ENCODE measurements around the gene SF3B4. TPM values are rescaled to one million over a fixed set of nuclear protein-coding genes. Genes with fewer than 3 reads are reported as not detected.

The SF3B4 gene
- total RNA-seq, 1 donor from 2014 or later = 8.7 TPM

- DNase-seq (ENCODE audit: low read depth in 2 of 2) = no peak
Measured at GRCh38 chr1:149933208-149933607, 5.6 kb upstream of the SF3B4 start.

GRCh38 chr1:149932474-149932873 is 4.9 kb upstream of the SF3B4 start:
- DNase-seq (ENCODE audit: low read depth in 2 of 2) = no peak

GRCh38 chr1:149931212-149931790 is 3.7 kb upstream of the SF3B4 start:
- peak in 1 of 2 donors; percentile 33 for DNase-seq (ENCODE audit: low read depth in 2 of 2)

GRCh38 chr1:149929856-149930255 is 2.3 kb upstream of the SF3B4 start:
- no peak for DNase-seq (ENCODE audit: low read depth in 2 of 2)

GRCh38 chr1:149928401-149928724 is 760 bp upstream of the SF3B4 start:
- DNase-seq (ENCODE audit: low read depth in 2 of 2) = no peak

GRCh38 chr1:149927056-149927562 is 494 bp downstream of the SF3B4 start:
- peak in 1 of 2 donors; percentile 19 for DNase-seq (ENCODE audit: low read depth in 2 of 2)

- DNase-seq (ENCODE audit: low read depth in 2 of 2) = no peak
Measured at GRCh38 chr1:149926296-149926695, 1.3 kb downstream of the SF3B4 start.

- no peak for DNase-seq (ENCODE audit: low read depth in 2 of 2)
Measured at GRCh38 chr1:149925751-149926150, 1.9 kb downstream of the SF3B4 start.

GRCh38 chr1:149925345-149925744 is 2.3 kb downstream of the SF3B4 start:
- no peak for DNase-seq (ENCODE audit: low read depth in 2 of 2)

GRCh38 chr1:149923626-149924025 is 4.0 kb downstream of the SF3B4 start:
- no peak for DNase-seq (ENCODE audit: low read depth in 2 of 2)

GRCh38 chr1:149917571-149918144 is 9.9 kb downstream of the SF3B4 start, which contains the start of gene SV2A:
Gene SV2A, minus strand, starts transcription at chr1:149917844. Its CDS starts 4,004 bp downstream, at chr1:149913840.
- DNase-seq (ENCODE audit: low read depth in 2 of 2) = no peak

- no peak for DNase-seq (ENCODE audit: low read depth in 2 of 2)
Measured at GRCh38 chr1:149916898-149917252, 10.7 kb downstream of the SF3B4 start.

- no peak for DNase-seq (ENCODE audit: low read depth in 2 of 2)
Measured at GRCh38 chr1:149916193-149916897, 11.3 kb downstream of the SF3B4 start.

- DNase-seq (ENCODE audit: low read depth in 2 of 2) = no peak
Measured at GRCh38 chr1:149915429-149916192, 12.0 kb downstream of the SF3B4 start.

GRCh38 chr1:149914545-149914944 is 13.1 kb downstream of the SF3B4 start:
- DNase-seq (ENCODE audit: low read depth in 2 of 2) = no peak

- no peak for DNase-seq (ENCODE audit: low read depth in 2 of 2)
Measured at GRCh38 chr1:149906570-149907075, 21.0 kb downstream of the SF3B4 start.

- DNase-seq (ENCODE audit: low read depth in 2 of 2) = no peak
Measured at GRCh38 chr1:149903836-149904491, 23.6 kb downstream of the SF3B4 start.

GRCh38 chr1:149899460-149900284 is 27.9 kb downstream of the SF3B4 start, which contains the start of gene BOLA1:
Gene BOLA1, plus strand, starts transcription at chr1:149899568. Its CDS starts 492 bp downstream, at chr1:149900060.
- peak; percentile 84 to 94 for DNase-seq (ENCODE audit: low read depth in 2 of 2)

- DNase-seq (ENCODE audit: low read depth in 2 of 2) = no peak
Measured at GRCh38 chr1:149896575-149896974, 31.0 kb downstream of the SF3B4 start.

GRCh38 chr1:149888999-149889289 is 38.7 kb downstream of the SF3B4 start:
- peak in 1 of 2 donors; percentile 47 for DNase-seq (ENCODE audit: low read depth in 2 of 2)
